ENCODE measurements around the gene RAD9A.
A peak's percentile ranks its signal among the peaks of the same experiment; 100 is the strongest.

RAD9A gene

GRCh38 chr11:67417425-67417824 is 25.6 kb downstream of the RAD9A start:
- peak overlapping the region; percentile 93 to 95 for H3K27ac ChIP-seq
- intact Hi-C loops (cut with DNase I; ENCODE audit: low total_unique reads) = no loop called here
- H3K9me3 ChIP-seq = no peaks in the 10 kb centered on the region
- TF ChIP-seq, protein P1, sequence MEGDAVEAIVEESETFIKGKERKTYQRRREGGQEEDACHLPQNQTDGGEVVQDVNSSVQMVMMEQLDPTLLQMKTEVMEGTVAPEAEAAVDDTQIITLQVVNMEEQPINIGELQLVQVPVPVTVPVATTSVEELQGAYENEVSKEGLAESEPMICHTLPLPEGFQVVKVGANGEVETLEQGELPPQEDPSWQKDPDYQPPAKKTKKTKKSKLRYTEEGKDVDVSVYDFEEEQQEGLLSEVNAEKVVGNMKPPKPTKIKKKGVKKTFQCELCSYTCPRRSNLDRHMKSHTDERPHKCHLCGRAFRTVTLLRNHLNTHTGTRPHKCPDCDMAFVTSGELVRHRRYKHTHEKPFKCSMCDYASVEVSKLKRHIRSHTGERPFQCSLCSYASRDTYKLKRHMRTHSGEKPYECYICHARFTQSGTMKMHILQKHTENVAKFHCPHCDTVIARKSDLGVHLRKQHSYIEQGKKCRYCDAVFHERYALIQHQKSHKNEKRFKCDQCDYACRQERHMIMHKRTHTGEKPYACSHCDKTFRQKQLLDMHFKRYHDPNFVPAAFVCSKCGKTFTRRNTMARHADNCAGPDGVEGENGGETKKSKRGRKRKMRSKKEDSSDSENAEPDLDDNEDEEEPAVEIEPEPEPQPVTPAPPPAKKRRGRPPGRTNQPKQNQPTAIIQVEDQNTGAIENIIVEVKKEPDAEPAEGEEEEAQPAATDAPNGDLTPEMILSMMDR (IDR thresholded peaks at IDR 0.05) = no peak
- H3K4me1 ChIP-seq = peaks cover 5 to 65% (median 54%) of the 10 kb centered on the region in 4 donors
- no peaks in the 10 kb centered on the region for H3K36me3 ChIP-seq
- peaks cover 0 to 3% of the 10 kb centered on the region in 2 donors for H3K27me3 ChIP-seq
- no peak for DNase-seq
- no peak overlapping the region for H3K4me3 ChIP-seq

- peaks cover 5 to 65% (median 54%) of the 10 kb centered on the region in 4 donors for H3K4me1 ChIP-seq
- H3K27ac ChIP-seq = peak overlapping the region; percentile 93 to 95
- H3K36me3 ChIP-seq = no peaks in the 10 kb centered on the region
- TF ChIP-seq, protein P1 (IDR thresholded peaks at IDR 0.05) = no peak
- no peaks in the 10 kb centered on the region for H3K27me3 ChIP-seq
- intact Hi-C loops (cut with DNase I; ENCODE audit: low total_unique reads) = no loop called here
- no peak overlapping the region for H3K4me3 ChIP-seq
- no peak for DNase-seq
- H3K9me3 ChIP-seq = no peaks in the 10 kb centered on the region
These were observed 26.9 kb downstream of the RAD9A start for GRCh38 chr11:67418476-67419281.

DNA sequence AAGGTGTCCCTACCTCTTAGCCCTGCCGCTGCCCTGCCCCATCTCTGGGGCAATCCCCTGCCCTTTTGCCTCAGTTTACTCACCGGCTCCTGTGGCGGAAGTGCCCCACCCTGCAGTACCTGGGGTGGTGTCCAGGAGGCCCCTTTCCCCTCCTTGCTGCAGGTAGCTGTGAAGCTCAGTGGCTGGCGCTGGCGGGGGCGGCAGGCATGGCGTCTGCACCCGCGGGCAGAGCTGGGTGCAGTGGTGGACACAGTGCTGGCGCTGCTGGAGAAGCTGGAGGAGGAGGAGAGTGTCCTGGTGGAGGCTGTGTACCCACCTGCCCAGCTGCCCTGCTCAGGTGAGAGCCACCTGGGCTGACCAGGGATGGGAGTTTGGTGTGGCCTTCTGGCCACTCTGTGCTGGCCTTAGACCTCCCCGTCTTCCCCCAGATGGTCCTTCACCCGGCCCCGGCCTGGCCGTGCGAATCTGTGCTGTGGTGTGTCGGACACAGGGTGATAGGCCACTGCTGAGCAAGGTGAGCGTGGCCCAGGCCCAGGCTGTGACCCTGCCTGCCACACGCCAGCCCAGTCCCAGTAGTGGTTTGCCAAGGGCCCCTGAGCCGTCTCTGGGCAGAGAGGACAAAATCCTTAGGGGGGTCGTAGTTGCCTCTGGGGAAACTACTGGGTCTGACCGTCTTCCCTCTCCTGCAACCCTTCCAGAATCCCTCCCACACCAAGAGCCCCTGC is 27.7 kb downstream of the RAD9A start:
- Histone ChIP-seq H3K4me1 (peaks cover 5 to 65% (median 54%) of the 10 kb centered on the region in 4 donors), H3K4me3 (no peak overlapping the region), H3K9me3 (no peaks in the 10 kb centered on the region), H3K36me3 (no peaks in the 10 kb centered on the region), H3K27me3 (no peaks in the 10 kb centered on the region), H3K27ac (peak overlapping the region; percentile 93 to 95)
- TF ChIP-seq, protein P1 (IDR thresholded peaks at IDR 0.05) = no peak
- DNase-seq = no peak
- intact Hi-C loops (cut with DNase I; ENCODE audit: low total_unique reads) = loop anchor here (5.0 kb wide), 1 partner anchor 48 kb away; the partner anchor contains the start of gene TMEM134

DNA sequence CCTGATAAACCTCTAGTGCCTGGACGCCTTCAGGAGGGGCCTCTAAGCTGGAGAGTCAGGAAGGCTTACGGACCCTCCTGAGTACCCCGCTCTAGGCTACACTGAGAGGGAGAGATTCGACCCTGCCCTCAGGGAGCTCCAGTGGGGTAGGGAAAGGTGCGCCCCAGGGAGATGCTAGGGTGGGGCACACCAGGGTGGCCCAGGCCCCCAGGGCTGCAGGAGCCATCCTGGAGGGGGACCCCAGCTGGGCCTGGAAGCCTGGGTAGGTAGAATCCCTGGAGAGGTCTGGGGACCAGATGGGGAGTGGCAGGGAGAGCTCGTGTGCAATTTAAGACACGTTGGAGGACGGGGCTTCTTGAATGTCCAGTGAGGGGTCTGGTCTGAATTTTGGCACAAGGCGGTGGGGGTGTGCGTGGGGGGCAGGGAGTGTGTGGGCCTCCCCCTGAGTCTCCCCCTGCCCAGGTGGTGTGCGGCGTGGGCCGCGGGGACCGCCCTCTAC is 28.4 kb downstream of the RAD9A start:
- Histone ChIP-seq H3K4me1 (peaks cover 5 to 60% (median 52%) of the 10 kb centered on the region in 4 donors), H3K36me3 (no peaks in the 10 kb centered on the region), H3K27me3 (no peaks in the 10 kb centered on the region), H3K27ac (peak overlapping the region; percentile 93 to 95), H3K9me3 (no peaks in the 10 kb centered on the region), H3K4me3 (peak overlapping the region; percentile 64 to 80)
- DNase-seq = no peak
- intact Hi-C loops (cut with DNase I; ENCODE audit: low total_unique reads) = loop anchor here (5.0 kb wide), 1 partner anchor 47 kb away; the partner anchor contains the start of gene TMEM134
- TF ChIP-seq, protein P1 (IDR thresholded peaks at IDR 0.05) = no peak

DNA sequence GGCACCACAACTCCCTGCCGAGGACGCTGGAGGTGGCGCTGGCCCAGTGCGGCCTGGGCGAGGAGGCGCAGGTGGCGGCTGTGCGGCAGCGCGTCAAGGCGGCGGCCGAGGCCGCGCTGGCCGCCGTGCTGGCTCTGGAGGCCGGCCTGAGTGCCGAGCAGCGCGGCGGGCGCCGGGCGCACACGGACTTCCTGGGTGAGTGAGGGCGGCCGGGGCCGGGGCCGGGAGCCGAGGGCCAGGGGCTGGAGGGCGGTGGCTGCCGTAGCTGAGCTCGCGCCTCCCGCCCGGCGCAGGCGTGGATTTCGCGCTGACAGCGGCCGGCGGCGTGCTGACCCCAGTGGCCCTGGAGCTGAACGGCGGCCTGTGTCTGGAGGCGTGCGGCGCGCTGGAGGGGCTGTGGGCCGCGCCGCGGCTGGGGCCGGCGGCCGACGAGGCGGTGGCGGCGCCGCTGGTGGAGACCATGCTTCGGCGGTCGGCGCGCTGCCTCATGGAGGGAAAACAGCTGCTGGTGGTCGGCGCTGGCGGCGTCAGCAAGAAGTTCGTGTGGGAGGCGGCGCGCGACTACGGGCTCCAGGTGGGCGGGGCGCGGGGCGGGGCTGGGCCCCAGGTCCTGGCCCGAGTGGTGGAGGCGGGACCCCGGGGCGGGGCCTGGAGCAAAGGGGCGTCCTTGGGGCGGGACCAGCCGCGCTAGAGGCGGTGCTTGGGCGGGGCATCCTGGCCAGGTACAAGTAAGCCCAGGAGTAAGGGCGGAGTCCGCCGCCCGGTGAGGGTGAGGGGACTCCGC is 29.1 kb downstream of the RAD9A start:
- TF ChIP-seq, protein P1 (IDR thresholded peaks at IDR 0.05) = peak in 1 of 2 experiments; percentile 36
- H3K27ac ChIP-seq = peak overlapping the region; percentile 93 to 95
- peak; percentile 93 to 97 for DNase-seq
- H3K36me3 ChIP-seq = no peaks in the 10 kb centered on the region
- H3K4me1 ChIP-seq = peaks cover 5 to 53% (median 48%) of the 10 kb centered on the region in 4 donors
- intact Hi-C loops (cut with DNase I; ENCODE audit: low total_unique reads) = loop anchor here (5.0 kb wide), 1 partner anchor 46 kb away; the partner anchor contains the start of gene TMEM134
- peak overlapping the region; percentile 64 to 80 for H3K4me3 ChIP-seq
- H3K9me3 ChIP-seq = no peaks in the 10 kb centered on the region
- H3K27me3 ChIP-seq = no peaks in the 10 kb centered on the region

All from tibial artery (tissue), 4 donors.